PFSK-1 (cell line): Measurements from ENCODE around the gene MIS18BP1.

Source experiments
- REST ChIP-seq, 2 experiments: IDR thresholded peaks; 2 replicates each; pipeline versions ENCODE4 v1.6.1 to v1.8.0; 2011 to 2012; ENCODE audit warnings: low read depth in 2 of 2, low read length in 2 of 2, control low read depth in 1 of 2, inconsistent platforms in 1 of 2, mild to moderate bottlenecking in 1 of 2, moderate library complexity in 1 of 2; ENCODE audit not compliant: insufficient read depth in 1 of 2
- SIN3A ChIP-seq: IDR thresholded peaks from 2 replicates; pipeline ENCODE4 v1.6.1; 2012; ENCODE audit warnings: mild to moderate bottlenecking, low read length, moderate library complexity, borderline replicate concordance; ENCODE audit not compliant: insufficient read depth

- no peak for TF ChIP-seq SIN3A
- TF ChIP-seq REST (IDR thresholded peaks at IDR 0.05; ENCODE audit: insufficient read depth in 1 of 2, low read depth in 2 of 2, low read length in 2 of 2), result no peak
Measured at GRCh38 chr14:45181329-45181728, 71.7 kb downstream of the MIS18BP1 start.
